Thoracic aorta (tissue), 2 donors: Measurements from ENCODE around the gene NPTN. TPM values are rescaled to one million over a fixed set of nuclear protein-coding genes. Genes with fewer than 3 reads are reported as not detected.

Source experiments
- ATAC-seq: fragments of 150-250 bp; one replicate; pipeline ENCODE4 v1.8.0; 2017; ENCODE audit warnings: low read depth; ENCODE audit not compliant: insufficient number of reproducible peaks, low FRiP score
- DNase-seq: peaks from one replicate; pipeline ENCODE4 v3.0.0-alpha.2; 2020; ENCODE audit warnings: low spot score
- H3K27ac ChIP-seq, 2 donors: fragments of 200-600 bp; sonication (generic); 1 replicate in 1 of 2; 2 replicates in 1 of 2; pipeline ENCODE4 v1.5.1; 2016; ENCODE audit warnings: mild to moderate bottlenecking in 2 of 2, moderate library complexity in 2 of 2
- H3K27me3 ChIP-seq: fragments of 200-600 bp; sonication (generic); replicated peaks from 2 replicates; pipeline ENCODE4 v1.6.0; 2016; ENCODE audit warnings: mild to moderate bottlenecking; ENCODE audit not compliant: insufficient read depth
- H3K36me3 ChIP-seq: fragments of 200-600 bp; sonication (generic); one replicate; pipeline ENCODE4 v1.5.1; 2016
- H3K4me1 ChIP-seq, 2 donors: fragments of 200-600 bp; sonication (generic); 1 replicate in 1 of 2; 2 replicates in 1 of 2; pipeline versions ENCODE4 v1.5.1 to v1.6.0; 2016; ENCODE audit warnings: low read depth in 2 of 2, mild to moderate bottlenecking in 1 of 2; ENCODE audit not compliant: control insufficient read depth in 1 of 2
- H3K4me3 ChIP-seq: fragments of 200-600 bp; sonication (generic); 2 replicates; pipeline ENCODE4 v1.5.1; 2016; ENCODE audit warnings: mild to moderate bottlenecking
- H3K9me3 ChIP-seq: fragments of 200-600 bp; sonication (generic); 2 replicates; pipeline ENCODE4 v1.5.1; 2016
- CTCF ChIP-seq: fragments of 200-600 bp; sonication (generic); IDR thresholded peaks from one replicate; pipeline ENCODE4 v1.5.1; 2019; ENCODE audit warnings: antibody characterized with exemption
- total RNA-seq, 2 donors: library from RNA; depleted of rRNA; stranded (reverse); fragments of >200 nt; gene quantifications; one replicate each; pipeline versions ENCODE4 v1.1.0 to v1.2.3, GENCODE V29; 2016

Gene NPTN
- total RNA-seq, 2 donors from 2014 or later = 247 to 250 TPM

- Histone ChIP-seq H3K27ac (peak overlapping the region in 1 of 2 donors; percentile 7), H3K9me3 (no peaks in the 10 kb centered on the region), H3K27me3 (no peaks in the 10 kb centered on the region), H3K36me3 (no peaks in the 10 kb centered on the region), H3K4me1 (peaks cover 46 to 75% of the 10 kb centered on the region in 2 donors), H3K4me3 (no peak overlapping the region)
- DNase-seq = no peak
- TF ChIP-seq CTCF = no peak
- ATAC-seq = no peak
These were observed 4.0 kb downstream of the NPTN start for GRCh38 chr15:73628976-73629797.

DNA sequence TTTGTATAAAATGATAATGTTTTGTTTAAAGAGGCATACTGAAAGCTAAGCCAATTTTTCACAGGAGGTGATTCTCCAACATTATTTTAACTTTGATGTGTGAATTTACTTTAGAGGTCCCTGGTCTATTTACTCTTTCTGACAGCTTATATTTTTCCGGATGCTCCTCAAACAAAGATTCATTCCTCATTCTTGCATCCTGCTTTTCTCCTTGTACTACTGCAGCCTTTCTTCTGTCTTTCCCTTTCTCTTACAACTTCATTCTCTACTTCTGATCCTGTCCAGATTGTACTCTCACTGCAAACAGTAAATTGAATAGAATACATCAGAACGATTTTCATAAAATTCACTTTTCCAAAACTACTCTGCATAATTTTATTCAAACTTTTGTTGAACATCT is 5.1 kb downstream of the NPTN start:
- no peaks in the 10 kb centered on the region for H3K9me3 ChIP-seq
- no peaks in the 10 kb centered on the region for H3K36me3 ChIP-seq
- no peak overlapping the region for H3K4me3 ChIP-seq
- DNase-seq (no peak), ATAC-seq (no peak)
- H3K27me3 ChIP-seq = no peaks in the 10 kb centered on the region
- TF ChIP-seq CTCF = no peak
- no peak overlapping the region for H3K27ac ChIP-seq
- H3K4me1 ChIP-seq = peaks cover 51 to 81% of the 10 kb centered on the region in 2 donors

DNA sequence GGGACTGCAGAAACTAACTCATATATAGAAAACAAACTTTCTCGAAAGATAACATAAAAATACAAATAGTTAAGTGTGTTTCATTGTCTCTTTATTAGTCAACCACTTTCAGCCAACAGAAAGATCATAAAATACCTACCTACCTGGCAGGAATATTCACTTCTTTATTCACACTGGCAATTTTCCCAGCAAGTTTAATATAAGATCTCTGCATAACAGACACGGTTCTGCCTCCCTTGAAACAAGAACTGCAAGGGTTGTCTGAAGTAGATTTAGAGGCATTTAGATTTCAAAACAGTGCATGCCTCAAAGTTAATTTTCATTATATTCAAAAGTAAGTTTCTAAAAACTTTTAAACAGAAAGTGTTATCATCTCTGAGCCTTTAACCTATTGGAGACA is 7.1 kb downstream of the NPTN start:
- no peak for TF ChIP-seq CTCF
- no peak for ATAC-seq
- H3K27ac ChIP-seq = no peak overlapping the region

GRCh38 chr15:73624530-73624929 is 8.7 kb downstream of the NPTN start:
- no peak for DNase-seq
- no peaks in the 10 kb centered on the region for H3K9me3 ChIP-seq
- no peaks in the 10 kb centered on the region for H3K36me3 ChIP-seq
- no peaks in the 10 kb centered on the region for H3K27me3 ChIP-seq
- H3K27ac ChIP-seq = no peak overlapping the region
- no peak for TF ChIP-seq CTCF
- no peak for ATAC-seq
- no peak overlapping the region for H3K4me3 ChIP-seq
- H3K4me1 ChIP-seq = peaks cover 49 to 86% of the 10 kb centered on the region in 2 donors

More for the DNA sequence above, 7.1 kb downstream of the NPTN start:
- no peak for DNase-seq
- Histone ChIP-seq H3K27me3 (no peaks in the 10 kb centered on the region), H3K9me3 (no peaks in the 10 kb centered on the region), H3K4me3 (no peak overlapping the region), H3K4me1 (peaks cover 61 to 86% of the 10 kb centered on the region in 2 donors), H3K36me3 (no peaks in the 10 kb centered on the region)

GRCh38 chr15:73621286-73621826 is 11.8 kb downstream of the NPTN start:
- ATAC-seq = no peak
- no peak overlapping the region for H3K4me3 ChIP-seq
- H3K4me1 ChIP-seq = peaks cover 34 to 72% of the 10 kb centered on the region in 2 donors
- TF ChIP-seq CTCF = no peak
- no peaks in the 10 kb centered on the region for H3K27me3 ChIP-seq
- no peaks in the 10 kb centered on the region for H3K36me3 ChIP-seq
- H3K9me3 ChIP-seq = no peaks in the 10 kb centered on the region
- DNase-seq = no peak
- no peak overlapping the region for H3K27ac ChIP-seq
